ENCODE data around the gene ASPDH. TPM values are rescaled to one million over a fixed set of nuclear protein-coding genes. Genes with fewer than 3 reads are reported as not detected.

ASPDH gene
- total RNA-seq, 1 experiment from 2014 or later, result not detected

DNA sequence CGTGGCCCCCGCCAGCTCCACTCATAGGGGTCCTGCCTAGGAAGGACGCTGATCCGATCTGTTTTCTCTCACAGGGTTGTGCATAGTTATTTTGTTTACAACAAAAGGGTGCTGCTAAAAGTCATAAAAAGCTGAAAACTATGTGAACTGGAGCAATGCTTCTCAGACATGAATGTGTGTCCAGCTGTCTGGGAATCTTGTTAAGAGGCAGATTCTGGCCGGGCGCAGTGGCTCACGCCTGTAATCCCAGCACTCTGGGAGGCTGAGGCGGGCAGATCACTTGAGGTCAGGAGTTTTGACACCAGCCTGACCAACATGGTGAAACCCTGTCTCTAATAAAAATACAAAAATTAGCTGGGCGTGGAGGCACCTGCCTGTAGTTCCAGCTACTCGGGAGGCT, 45.9 kb upstream of the ASPDH start:
- ChIA-PET CTCF (interaction anchor here (0.6 kb wide), 1 partner anchor 16 kb away, joined by 7 read pairs; no protein-coding TSS in a partner anchor), POLR2A (no interaction called here)
- Mint-ChIP-seq H3K27ac (ENCODE audit: unreplicated experiment) (no peak overlapping the region), H3K4me3 (ENCODE audit: unreplicated experiment) (no peak overlapping the region), H3K9me3 (ENCODE audit: unreplicated experiment) (no peaks in the 10 kb centered on the region), H3K4me1 (ENCODE audit: low read depth, unreplicated experiment) (peaks cover 6% of the 10 kb centered on the region), H3K36me3 (ENCODE audit: insufficient read depth, unreplicated experiment) (no peaks in the 10 kb centered on the region), H3K27me3 (ENCODE audit: insufficient read depth, unreplicated experiment) (peaks cover 21% of the 10 kb centered on the region)
- H3K27me3 ChIP-seq (replicated peaks; ENCODE audit: control insufficient read depth, insufficient read depth, low read length), result no peaks in the 10 kb centered on the region
- H3K4me1 ChIP-seq, result peaks cover 11% of the 10 kb centered on the region
- intact Hi-C loops (cut with micrococcal nuclease; ENCODE audit: unreplicated experiment), result no loop called here
- no TSS peak for BruUV-seq (replicated peaks)
- no peaks in the 10 kb centered on the region for H3K9me3 ChIP-seq
- DNase-seq, result no peak
- TF ChIP-seq, protein P1, sequence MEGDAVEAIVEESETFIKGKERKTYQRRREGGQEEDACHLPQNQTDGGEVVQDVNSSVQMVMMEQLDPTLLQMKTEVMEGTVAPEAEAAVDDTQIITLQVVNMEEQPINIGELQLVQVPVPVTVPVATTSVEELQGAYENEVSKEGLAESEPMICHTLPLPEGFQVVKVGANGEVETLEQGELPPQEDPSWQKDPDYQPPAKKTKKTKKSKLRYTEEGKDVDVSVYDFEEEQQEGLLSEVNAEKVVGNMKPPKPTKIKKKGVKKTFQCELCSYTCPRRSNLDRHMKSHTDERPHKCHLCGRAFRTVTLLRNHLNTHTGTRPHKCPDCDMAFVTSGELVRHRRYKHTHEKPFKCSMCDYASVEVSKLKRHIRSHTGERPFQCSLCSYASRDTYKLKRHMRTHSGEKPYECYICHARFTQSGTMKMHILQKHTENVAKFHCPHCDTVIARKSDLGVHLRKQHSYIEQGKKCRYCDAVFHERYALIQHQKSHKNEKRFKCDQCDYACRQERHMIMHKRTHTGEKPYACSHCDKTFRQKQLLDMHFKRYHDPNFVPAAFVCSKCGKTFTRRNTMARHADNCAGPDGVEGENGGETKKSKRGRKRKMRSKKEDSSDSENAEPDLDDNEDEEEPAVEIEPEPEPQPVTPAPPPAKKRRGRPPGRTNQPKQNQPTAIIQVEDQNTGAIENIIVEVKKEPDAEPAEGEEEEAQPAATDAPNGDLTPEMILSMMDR (IDR thresholded peaks at IDR 0.05; ENCODE audit: insufficient read depth in 1 of 2, low read depth in 1 of 2, low read length in 1 of 2, severe bottlenecking in 1 of 2, unreplicated experiment in 1 of 2), result no peak
- H3K4me3 ChIP-seq (ENCODE audit: low read depth, low read length), result no peak overlapping the region
- no peaks in the 10 kb centered on the region for H3K36me3 ChIP-seq (ENCODE audit: control insufficient read depth, insufficient read depth, low read length)

DNA sequence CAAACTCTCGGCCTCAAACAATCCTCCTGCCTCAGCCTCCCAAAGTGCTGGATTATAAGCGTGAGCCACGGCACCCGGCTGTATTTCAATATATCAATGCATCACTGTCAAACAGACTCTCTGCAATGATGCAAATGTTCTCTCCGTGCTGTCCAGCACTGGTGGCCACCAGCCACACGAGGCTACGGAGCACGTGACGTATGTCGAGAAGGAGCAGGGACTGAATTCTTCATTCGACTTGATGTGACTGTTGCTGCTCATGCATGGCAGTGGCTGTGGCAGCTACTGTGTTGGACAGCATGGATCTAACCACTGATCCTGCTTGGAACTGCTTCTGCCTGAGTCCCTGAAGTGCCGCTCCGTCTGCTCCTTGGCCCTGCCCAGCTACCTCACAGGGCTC, 44.7 kb upstream of the ASPDH start:
- H3K27me3 Mint-ChIP-seq (ENCODE audit: insufficient read depth, unreplicated experiment), result peaks cover 12% of the 10 kb centered on the region
- H3K9me3 ChIP-seq, result no peaks in the 10 kb centered on the region
- DNase-seq, result no peak
- H3K27ac Mint-ChIP-seq (ENCODE audit: unreplicated experiment), result no peak overlapping the region
- intact Hi-C loops (cut with micrococcal nuclease; ENCODE audit: unreplicated experiment), result no loop called here
- no peaks in the 10 kb centered on the region for H3K9me3 Mint-ChIP-seq (ENCODE audit: unreplicated experiment)
- BruUV-seq (replicated peaks), result no TSS peak
- POLR2A ChIA-PET, result no interaction called here
- CTCF ChIA-PET, result no interaction called here
- TF ChIP-seq, protein P1 (IDR thresholded peaks at IDR 0.05; ENCODE audit: insufficient read depth in 1 of 2, low read depth in 1 of 2, low read length in 1 of 2, severe bottlenecking in 1 of 2, unreplicated experiment in 1 of 2), result no peak
- H3K4me1 Mint-ChIP-seq (ENCODE audit: low read depth, unreplicated experiment), result peaks cover 6% of the 10 kb centered on the region
- no peaks in the 10 kb centered on the region for H3K36me3 Mint-ChIP-seq (ENCODE audit: insufficient read depth, unreplicated experiment)
- H3K36me3 ChIP-seq (ENCODE audit: control insufficient read depth, insufficient read depth, low read length), result no peaks in the 10 kb centered on the region
- peak overlapping the region; percentile 33 for H3K4me3 Mint-ChIP-seq (ENCODE audit: unreplicated experiment)
- no peak overlapping the region for H3K4me3 ChIP-seq (ENCODE audit: low read depth, low read length)
- no peaks in the 10 kb centered on the region for H3K27me3 ChIP-seq (replicated peaks; ENCODE audit: control insufficient read depth, insufficient read depth, low read length)
- H3K4me1 ChIP-seq, result peaks cover 11% of the 10 kb centered on the region

DNA sequence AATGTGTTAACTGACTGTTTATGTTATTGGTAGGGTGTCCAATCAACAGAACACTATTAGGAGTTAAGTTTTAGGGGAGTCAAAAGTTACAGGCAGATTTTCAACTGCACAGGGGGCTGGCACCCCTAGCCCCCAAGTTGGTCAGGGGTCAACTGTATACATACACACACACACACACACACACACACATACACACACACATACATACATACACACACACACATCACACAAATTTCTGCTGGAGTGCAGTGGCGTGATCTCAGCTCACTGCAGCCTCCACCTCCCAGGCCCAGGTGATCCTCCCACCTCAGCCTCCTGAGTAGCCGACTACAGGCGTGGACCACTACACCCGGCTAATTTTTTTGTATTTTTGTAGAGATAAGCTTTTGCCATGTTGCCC, 44.3 kb upstream of the ASPDH start:
- Mint-ChIP-seq H3K4me1 (ENCODE audit: low read depth, unreplicated experiment) (peaks cover 6% of the 10 kb centered on the region), H3K27me3 (ENCODE audit: insufficient read depth, unreplicated experiment) (peaks cover 13% of the 10 kb centered on the region), H3K4me3 (ENCODE audit: unreplicated experiment) (peak overlapping the region; percentile 33), H3K27ac (ENCODE audit: unreplicated experiment) (no peak overlapping the region), H3K9me3 (ENCODE audit: unreplicated experiment) (no peaks in the 10 kb centered on the region), H3K36me3 (ENCODE audit: insufficient read depth, unreplicated experiment) (no peaks in the 10 kb centered on the region)
- BruUV-seq (replicated peaks), result no TSS peak
- DNase-seq, result no peak
- CTCF ChIA-PET, result interaction anchor here (1.5 kb wide), 1 partner anchor 34 kb away, joined by 5 read pairs; no protein-coding TSS in a partner anchor
- no peaks in the 10 kb centered on the region for H3K27me3 ChIP-seq (replicated peaks; ENCODE audit: control insufficient read depth, insufficient read depth, low read length)
- no peak overlapping the region for H3K4me3 ChIP-seq (ENCODE audit: low read depth, low read length)
- intact Hi-C loops (cut with micrococcal nuclease; ENCODE audit: unreplicated experiment), result no loop called here
- POLR2A ChIA-PET, result no interaction called here
- TF ChIP-seq, protein P1 (IDR thresholded peaks at IDR 0.05; ENCODE audit: insufficient read depth in 1 of 2, low read depth in 1 of 2, low read length in 1 of 2, severe bottlenecking in 1 of 2, unreplicated experiment in 1 of 2), result no peak
- peaks cover 11% of the 10 kb centered on the region for H3K4me1 ChIP-seq
- H3K36me3 ChIP-seq (ENCODE audit: control insufficient read depth, insufficient read depth, low read length), result no peaks in the 10 kb centered on the region
- H3K9me3 ChIP-seq, result no peaks in the 10 kb centered on the region
